Loucy (cell line): ENCODE measurements around the gene PDLIM7.

Experiments
- H2AFZ ChIP-seq: fragments of 200-600 bp; sonication (generic); 2 replicates; pipeline ENCODE4 v1.6.0; 2016; ENCODE audit warnings: antibody characterized with exemption, mild to moderate bottlenecking, low read length, moderate library complexity
- H3F3A ChIP-seq: fragments of 200-600 bp; 2 replicates; pipeline ENCODE4 v1.6.0; 2016; ENCODE audit warnings: antibody characterized with exemption, low read depth, mild to moderate bottlenecking
- H3K27me3 ChIP-seq: fragments of 200-600 bp; sonication (generic); 2 replicates; pipeline ENCODE4 v1.6.1; 2014; ENCODE audit warnings: low read length, mild to moderate bottlenecking; ENCODE audit not compliant: insufficient read depth, poor library complexity, severe bottlenecking
- H3K36me3 ChIP-seq: fragments of 200-600 bp; sonication (generic); 2 replicates; pipeline ENCODE4 v1.6.1; 2016; ENCODE audit warnings: low read length; ENCODE audit not compliant: insufficient read depth
- H3K4me1 ChIP-seq: fragments of 200-600 bp; sonication (generic); 2 replicates; pipeline ENCODE4 v1.5.1; 2014; ENCODE audit warnings: low read length, mild to moderate bottlenecking; ENCODE audit not compliant: insufficient read depth, poor library complexity, severe bottlenecking
- H3K4me2 ChIP-seq: fragments of 200-600 bp; sonication (generic); 2 replicates; pipeline ENCODE4 v1.6.0; 2014; ENCODE audit warnings: antibody characterized with exemption, low read length, low read depth, mild to moderate bottlenecking; ENCODE audit not compliant: poor library complexity, severe bottlenecking
- H3K4me3 ChIP-seq: fragments of 200-600 bp; sonication (generic); 2 replicates; pipeline ENCODE4 v1.5.1; 2014; ENCODE audit warnings: low read length, mild to moderate bottlenecking, mixed read lengths; ENCODE audit not compliant: poor library complexity, severe bottlenecking
- H3K79me2 ChIP-seq: fragments of 200-600 bp; sonication (generic); 2 replicates; pipeline ENCODE4 v1.6.1; 2014; ENCODE audit warnings: low read length; ENCODE audit not compliant: insufficient read depth
- H3K9ac ChIP-seq: fragments of 200-600 bp; sonication (generic); 2 replicates; pipeline ENCODE4 v1.6.0; 2014; ENCODE audit warnings: mild to moderate bottlenecking, low read depth, low read length, moderate library complexity; ENCODE audit not compliant: poor library complexity, severe bottlenecking
- H3K9me2 ChIP-seq: fragments of 200-600 bp; sonication (generic); replicated peaks from 2 replicates; pipeline ENCODE4 v1.6.1; 2016; ENCODE audit warnings: low read depth, low read length, mixed read lengths
- H3K9me3 ChIP-seq: fragments of 200-600 bp; sonication (generic); 2 replicates; pipeline ENCODE4 v1.6.1; 2014; ENCODE audit warnings: mild to moderate bottlenecking, antibody characterized with exemption, low read length, low read depth; ENCODE audit not compliant: insufficient read depth
- H4K20me1 ChIP-seq: fragments of 200-600 bp; sonication (generic); 2 replicates; pipeline ENCODE4 v1.6.0; 2014; ENCODE audit warnings: antibody characterized with exemption, low read length, mild to moderate bottlenecking; ENCODE audit not compliant: insufficient read depth, poor library complexity, severe bottlenecking
- EZH2phosphoT487 ChIP-seq: fragments of 200-600 bp; IDR thresholded peaks from 2 replicates; pipeline ENCODE4 v1.6.1; 2018; ENCODE audit warnings: antibody characterized with exemption, mild to moderate bottlenecking, moderate library complexity, borderline replicate concordance
- TF ChIP-seq, protein P1 (sequence below): fragments of 200-600 bp; sonication (generic); conservative IDR thresholded peaks from 2 replicates; pipeline ENCODE4 v1.5.1; 2014; ENCODE audit warnings: mild to moderate bottlenecking, antibody characterized with exemption, low read length

PDLIM7 gene

DNA sequence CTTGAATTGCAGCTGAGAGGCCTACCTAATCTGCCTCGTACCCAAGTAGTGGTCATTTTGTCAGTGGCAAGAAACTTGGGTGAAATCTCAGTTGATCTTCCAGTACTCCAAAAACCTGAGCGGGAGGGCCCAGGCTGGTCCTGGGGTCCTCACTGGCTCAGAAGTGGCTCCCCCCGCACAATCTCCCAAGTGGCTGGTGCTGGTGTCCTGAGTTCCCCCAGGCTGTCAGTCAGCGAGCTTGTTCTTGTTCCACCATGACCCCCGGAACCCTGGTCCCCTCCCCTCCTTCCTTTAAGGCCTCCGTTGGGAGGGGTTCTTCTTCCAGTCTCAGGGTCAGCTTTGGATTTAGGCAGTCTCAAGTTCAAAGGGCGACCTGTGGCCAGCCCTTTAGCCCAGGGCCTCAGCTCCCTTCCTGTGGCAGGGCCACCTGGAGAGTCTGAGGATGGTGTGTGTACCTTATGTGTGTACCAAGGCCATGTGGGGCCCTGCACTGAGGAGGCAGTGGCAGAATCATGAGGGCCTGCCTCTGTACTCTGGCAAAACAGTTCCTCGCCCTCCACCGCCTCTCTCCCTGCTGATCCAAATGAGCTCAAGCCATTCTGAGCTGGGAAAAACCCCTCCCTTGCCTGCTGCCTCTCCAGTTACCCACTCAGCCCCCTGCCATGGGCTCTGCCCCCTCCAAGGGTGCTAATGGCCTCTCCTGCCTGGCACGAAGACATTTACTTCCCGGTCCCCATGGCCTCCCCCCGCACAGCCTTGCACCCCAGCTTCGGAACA is 19.5 kb downstream of the PDLIM7 start:
- no peak overlapping the region for H3K4me2 ChIP-seq
- no peak overlapping the region for H3K9ac ChIP-seq
- no peaks in the 10 kb centered on the region for H3F3A ChIP-seq
- H4K20me1 ChIP-seq, result no peaks in the 10 kb centered on the region
- H3K4me3 ChIP-seq, result no peak overlapping the region
- no peaks in the 10 kb centered on the region for H3K9me2 ChIP-seq
- H3K4me1 ChIP-seq, result no peaks in the 10 kb centered on the region
- no peak overlapping the region for H2AFZ ChIP-seq
- no peaks in the 10 kb centered on the region for H3K9me3 ChIP-seq
- H3K79me2 ChIP-seq, result peaks cover 1% of the 10 kb centered on the region; the same call in 1 of the 2 replicates
- TF ChIP-seq, protein P1, sequence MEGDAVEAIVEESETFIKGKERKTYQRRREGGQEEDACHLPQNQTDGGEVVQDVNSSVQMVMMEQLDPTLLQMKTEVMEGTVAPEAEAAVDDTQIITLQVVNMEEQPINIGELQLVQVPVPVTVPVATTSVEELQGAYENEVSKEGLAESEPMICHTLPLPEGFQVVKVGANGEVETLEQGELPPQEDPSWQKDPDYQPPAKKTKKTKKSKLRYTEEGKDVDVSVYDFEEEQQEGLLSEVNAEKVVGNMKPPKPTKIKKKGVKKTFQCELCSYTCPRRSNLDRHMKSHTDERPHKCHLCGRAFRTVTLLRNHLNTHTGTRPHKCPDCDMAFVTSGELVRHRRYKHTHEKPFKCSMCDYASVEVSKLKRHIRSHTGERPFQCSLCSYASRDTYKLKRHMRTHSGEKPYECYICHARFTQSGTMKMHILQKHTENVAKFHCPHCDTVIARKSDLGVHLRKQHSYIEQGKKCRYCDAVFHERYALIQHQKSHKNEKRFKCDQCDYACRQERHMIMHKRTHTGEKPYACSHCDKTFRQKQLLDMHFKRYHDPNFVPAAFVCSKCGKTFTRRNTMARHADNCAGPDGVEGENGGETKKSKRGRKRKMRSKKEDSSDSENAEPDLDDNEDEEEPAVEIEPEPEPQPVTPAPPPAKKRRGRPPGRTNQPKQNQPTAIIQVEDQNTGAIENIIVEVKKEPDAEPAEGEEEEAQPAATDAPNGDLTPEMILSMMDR, result no peak
- TF ChIP-seq EZH2phosphoT487, result no peak
- H3K27me3 ChIP-seq, result no peaks in the 10 kb centered on the region
- H3K36me3 ChIP-seq, result no peaks in the 10 kb centered on the region

DNA sequence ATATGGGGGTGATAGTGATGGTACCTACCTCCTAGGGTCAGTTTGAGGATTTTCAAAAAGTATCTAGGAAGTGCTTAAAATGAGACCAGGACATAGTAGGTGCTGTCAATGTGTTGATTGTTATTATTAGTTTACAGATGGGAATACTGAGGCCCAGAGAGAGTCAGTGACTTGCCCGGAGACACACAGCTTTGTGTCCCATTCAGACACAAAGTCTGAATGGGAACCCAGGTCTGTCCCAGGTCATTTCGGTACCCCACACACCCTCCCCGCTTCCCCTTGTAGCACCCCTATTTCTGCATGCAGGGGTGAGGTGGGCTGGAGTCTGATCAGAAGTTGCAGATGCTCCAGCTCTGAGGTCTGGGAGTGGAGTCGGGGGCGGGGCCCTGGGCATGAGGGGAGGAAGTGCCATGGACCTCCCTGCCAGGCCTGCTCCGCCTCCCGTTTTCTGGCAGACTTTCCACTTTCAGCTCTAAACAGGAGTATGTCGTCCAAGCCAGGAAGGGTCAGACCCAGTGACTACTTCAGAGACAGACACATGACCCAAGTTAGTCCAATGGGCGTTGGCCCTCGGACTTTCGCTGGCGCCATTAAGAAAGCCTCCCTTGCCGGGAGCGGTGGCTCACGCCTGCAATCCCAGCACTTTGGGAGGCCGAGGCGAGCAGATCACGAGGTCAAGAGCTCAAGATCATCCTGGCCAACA is 20.7 kb downstream of the PDLIM7 start:
- H3F3A ChIP-seq, result no peaks in the 10 kb centered on the region
- H3K4me2 ChIP-seq, result no peak overlapping the region
- H3K4me1 ChIP-seq, result no peaks in the 10 kb centered on the region
- TF ChIP-seq EZH2phosphoT487, result no peak
- TF ChIP-seq, protein P1, result no peak
- no peaks in the 10 kb centered on the region for H3K9me2 ChIP-seq
- no peaks in the 10 kb centered on the region for H3K27me3 ChIP-seq
- H4K20me1 ChIP-seq, result peaks cover 8% of the 10 kb centered on the region
- H3K36me3 ChIP-seq, result no peaks in the 10 kb centered on the region
- no peak overlapping the region for H3K4me3 ChIP-seq
- H3K79me2 ChIP-seq, result peaks cover 13% of the 10 kb centered on the region
- no peaks in the 10 kb centered on the region for H3K9me3 ChIP-seq
- H2AFZ ChIP-seq, result no peak overlapping the region
- H3K9ac ChIP-seq, result no peak overlapping the region

DNA sequence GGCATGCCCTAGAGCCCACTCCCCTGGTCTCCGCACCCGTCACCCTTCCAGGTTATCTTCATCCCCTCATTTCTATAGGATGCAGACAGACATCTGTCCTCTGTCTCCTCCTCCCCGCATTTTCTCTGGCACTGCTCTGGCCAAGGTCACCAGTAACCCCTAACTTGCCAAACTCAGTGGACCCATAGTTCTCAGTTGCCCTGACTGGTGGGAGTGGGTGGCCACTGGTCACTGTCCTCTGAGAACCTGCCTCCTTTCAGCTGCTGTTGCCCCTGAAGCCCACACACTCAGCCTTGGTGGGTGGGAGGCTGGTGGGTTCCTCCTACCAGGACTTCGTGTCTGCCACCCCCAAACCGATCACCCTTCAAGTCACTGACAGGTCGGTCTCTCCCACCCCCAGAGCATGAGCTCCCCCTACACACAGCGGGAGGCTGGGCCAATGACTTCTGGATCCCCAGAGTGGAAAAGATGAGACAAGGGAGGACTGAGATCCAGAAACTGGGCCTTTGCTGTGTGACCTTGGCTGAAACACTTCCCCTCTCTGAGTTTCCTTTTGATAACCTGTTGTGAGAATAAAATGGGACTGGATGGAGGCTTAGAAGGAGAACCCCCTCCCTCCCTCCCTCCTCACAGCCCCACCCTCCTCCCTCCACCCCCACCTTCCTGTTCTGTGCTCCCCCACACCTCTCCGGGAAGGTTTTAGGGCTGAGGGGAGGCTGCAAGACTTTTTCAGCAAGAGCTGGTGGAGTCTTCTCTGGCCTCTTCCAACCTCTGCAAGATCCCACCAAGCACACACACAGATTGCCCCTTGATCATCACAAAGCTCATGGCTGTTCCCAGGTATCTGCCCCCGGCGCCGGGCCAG is 21.6 kb downstream of the PDLIM7 start:
- Histone ChIP-seq H3F3A (no peaks in the 10 kb centered on the region), H2AFZ (no peak overlapping the region), H3K9ac (no peak overlapping the region), H3K9me2 (no peaks in the 10 kb centered on the region), H4K20me1 (peaks cover 17% of the 10 kb centered on the region), H3K9me3 (no peaks in the 10 kb centered on the region), H3K27me3 (no peaks in the 10 kb centered on the region), H3K4me3 (no peak overlapping the region), H3K79me2 (peaks cover 22% of the 10 kb centered on the region), H3K4me2 (no peak overlapping the region), H3K4me1 (peaks cover 6% of the 10 kb centered on the region), H3K36me3 (no peaks in the 10 kb centered on the region)
- TF ChIP-seq EZH2phosphoT487, result no peak
- TF ChIP-seq, protein P1, result no peak
